Activated T-cell treated with anti-CD3 and anti-CD28 coated beads for 4 hours (primary cell): Measurements from ENCODE around the gene BARX1.
"Not testable (repeated sequence)": the region's sequence is repeated elsewhere in the genome, so short reads cannot be mapped to it uniquely, and the experiment has no call there.

Experiments used
- DNase-seq: peaks from one replicate; pipeline ENCODE4 v3.0.0-alpha.2; 2020

The BARX1 gene

DNA sequence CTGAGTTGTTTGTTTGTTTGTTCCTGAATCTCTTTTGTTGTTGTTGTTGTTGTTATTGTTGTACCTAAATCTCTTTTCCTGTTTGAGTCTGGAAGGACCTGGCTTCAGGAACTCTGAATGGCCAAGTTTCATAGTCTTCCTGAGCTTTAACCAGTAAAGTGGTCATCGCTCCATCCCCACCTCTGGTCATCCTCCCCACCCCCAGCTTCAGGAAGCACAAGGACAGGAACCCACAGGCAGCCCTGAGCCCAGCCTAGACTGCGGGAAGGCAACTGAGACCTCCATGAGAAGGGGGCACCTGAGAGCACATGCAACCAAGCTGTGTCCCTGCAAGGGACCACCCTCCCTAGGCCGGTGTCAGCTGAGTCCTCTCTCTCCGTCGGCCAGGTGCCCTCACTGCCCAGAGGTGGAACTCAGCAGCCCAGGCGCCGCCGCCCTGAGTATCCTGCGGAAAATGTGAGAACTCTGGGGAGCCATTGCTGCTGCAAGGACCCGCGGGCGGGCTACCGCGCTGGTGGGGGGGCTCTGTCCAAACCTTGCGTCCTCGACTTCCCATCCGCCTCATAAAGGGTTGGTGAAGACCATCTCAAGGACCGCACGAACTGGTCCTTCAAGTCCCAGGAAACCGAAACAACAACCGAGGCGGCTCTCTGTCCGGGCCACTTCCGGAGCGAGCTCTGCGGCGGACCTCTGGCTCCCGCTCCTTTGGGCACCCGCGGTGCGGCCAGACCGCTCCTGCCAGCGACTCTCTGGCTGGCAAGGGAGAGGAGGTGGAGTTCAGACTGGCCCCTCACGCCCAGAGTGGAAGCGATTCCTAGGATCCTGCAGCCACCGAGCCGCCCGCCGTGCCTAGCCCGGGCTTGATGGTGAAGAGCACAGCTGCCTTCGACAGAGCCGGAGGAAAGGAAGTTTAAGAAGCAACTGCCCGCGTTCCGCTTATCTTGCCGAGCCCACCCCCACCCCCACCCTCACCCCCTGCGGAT, 4.2 kb downstream of the BARX1 start:
- no peak for DNase-seq

DNA sequence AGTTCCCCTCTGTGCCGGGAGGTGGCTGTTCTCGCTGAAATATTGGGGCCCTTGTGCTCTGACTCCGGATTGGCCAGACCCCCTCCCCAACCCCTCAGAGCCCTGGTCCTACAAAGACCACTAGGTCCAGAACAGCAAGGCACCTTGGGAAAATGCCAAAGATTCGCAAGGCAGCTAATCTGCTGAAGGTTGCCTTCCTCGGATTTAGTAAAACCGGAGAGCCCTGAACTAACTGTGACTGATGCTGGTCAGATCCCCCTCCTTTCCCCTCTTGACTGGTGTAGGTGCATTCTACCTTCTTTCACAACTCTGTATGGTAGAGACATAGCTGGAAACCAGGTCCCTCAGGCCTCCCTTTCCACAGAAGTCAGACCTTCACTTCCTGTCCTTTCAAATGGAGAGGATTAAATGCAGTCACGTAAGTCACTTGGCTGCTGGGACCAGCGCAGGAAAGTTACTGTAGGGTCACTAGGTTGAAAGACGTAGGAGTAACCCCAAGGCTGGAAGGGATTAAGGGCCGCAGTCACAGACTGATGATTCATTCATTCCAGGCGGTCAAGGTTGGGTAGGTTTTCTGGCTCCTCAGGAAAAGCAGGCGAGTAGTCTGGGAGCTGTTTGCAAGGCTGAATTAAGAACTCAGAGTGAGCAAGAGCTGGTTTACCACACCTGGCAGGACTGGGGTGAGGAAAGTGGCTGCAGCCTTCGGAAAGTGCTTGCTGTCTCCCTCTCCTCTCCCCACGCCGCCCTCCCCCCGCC, 5.3 kb downstream of the BARX1 start:
- no peak for DNase-seq

DNA sequence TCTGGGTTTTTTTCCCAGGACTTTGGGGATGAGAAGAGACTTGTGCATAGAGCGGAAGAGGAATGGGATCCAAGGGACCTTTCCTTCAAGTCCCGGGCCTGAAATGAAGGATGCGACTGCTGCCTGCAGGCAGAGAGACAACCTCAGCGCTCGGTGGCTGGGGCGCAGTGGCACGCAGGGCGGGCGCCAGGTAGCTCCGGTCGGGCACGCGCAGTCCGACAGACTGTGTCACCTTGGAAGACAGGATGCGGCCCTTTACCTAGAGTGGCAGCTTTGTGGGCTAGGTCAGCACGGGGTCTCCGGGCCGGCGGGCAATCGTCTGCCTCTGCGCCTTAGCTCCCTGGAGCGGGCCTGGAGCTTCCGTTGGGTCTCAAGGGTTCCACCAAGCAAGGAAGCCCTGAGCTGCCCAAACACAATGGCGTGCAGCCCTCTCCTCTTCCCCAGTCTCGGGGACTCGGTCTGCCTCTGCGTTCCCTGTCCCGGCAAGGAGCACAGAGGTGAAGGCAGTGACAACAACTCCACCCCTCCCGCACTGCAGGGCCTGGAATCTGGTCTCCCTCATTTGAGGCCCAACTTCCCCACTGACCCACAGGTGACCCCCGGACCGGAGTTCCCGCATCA, 6.0 kb downstream of the BARX1 start:
- no peak for DNase-seq

DNA sequence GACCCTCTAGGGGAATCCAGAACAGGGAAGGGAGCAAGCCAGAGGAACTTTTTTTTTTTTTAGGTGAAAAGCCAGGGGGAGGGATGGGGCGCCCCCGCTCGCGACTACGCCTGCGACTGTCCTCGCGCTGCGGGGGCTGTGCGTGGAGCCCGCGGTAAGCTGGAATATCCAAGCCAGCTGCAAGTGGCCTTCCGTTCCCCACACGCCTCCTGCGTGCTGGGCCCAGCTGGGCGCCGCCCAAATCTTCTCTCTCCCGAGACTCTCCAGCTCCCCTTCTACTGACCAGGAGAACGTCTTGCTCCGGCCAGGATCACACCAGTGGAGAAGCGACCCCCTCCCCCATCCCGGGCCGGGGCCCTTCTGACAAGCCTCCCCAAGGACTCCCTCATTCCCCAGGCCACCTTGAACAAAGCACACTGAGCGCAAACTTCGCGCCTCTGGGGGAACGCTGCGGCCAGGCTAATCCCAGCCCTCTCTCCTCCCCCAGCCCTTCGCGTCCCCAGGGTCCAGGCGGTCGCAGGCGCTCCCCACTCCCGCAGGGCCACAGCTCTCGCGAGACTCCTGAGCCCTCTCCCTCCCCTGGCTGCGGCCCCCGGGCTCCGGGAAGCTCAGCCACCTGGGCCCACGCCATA, 6.6 kb downstream of the BARX1 start:
- no peak for DNase-seq

DNA sequence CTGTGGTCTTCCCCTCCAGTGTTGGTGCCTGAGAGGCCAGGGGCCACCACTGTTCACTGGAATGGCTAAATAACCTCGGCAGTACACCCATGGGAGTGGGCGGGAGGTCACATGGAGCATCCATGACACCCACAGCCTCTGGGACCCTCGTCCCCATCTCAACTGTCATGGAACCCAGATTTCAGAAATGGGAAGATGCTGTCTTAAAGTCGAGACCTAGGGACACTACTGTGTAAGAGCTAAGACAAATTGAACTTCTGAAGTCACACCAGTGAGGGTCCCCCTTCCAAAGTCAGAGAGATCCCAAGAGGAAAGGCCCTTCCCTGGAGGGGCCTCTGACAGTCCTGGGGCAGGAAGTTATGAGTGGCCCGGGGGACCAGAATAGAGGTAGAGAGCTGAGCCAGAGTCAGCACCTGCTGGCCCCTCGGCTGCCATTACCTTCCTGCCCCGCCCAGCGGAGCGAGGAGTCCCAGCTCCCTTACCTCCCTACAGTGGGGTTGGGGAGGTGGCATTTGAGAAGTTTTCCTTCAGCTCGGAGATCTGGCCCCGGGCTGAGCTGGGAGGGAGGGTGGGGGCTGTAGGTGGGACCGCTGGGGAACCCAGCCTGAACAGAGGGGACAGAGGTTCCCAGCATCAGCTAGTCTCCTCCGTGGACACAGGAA, 7.6 kb downstream of the BARX1 start:
- no peak for DNase-seq

DNA sequence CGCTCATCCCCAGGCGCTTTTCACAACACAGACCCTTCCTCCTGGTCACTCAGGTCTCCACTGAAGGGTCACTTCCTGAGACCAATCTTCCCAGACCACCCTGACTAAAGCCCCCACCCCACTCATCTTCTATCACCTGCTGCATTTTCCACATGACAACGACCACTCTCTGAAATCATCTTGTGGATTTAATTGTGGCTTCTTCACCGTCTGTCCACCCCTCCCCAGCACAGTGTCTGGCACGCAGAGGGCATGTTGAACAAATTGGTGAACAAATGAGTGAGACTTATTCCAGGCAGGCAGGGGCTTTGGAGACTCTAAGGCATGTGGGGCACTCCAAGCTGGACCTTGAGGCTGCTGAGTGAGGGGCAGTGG, 8.8 kb downstream of the BARX1 start:
- no peak for DNase-seq

DNA sequence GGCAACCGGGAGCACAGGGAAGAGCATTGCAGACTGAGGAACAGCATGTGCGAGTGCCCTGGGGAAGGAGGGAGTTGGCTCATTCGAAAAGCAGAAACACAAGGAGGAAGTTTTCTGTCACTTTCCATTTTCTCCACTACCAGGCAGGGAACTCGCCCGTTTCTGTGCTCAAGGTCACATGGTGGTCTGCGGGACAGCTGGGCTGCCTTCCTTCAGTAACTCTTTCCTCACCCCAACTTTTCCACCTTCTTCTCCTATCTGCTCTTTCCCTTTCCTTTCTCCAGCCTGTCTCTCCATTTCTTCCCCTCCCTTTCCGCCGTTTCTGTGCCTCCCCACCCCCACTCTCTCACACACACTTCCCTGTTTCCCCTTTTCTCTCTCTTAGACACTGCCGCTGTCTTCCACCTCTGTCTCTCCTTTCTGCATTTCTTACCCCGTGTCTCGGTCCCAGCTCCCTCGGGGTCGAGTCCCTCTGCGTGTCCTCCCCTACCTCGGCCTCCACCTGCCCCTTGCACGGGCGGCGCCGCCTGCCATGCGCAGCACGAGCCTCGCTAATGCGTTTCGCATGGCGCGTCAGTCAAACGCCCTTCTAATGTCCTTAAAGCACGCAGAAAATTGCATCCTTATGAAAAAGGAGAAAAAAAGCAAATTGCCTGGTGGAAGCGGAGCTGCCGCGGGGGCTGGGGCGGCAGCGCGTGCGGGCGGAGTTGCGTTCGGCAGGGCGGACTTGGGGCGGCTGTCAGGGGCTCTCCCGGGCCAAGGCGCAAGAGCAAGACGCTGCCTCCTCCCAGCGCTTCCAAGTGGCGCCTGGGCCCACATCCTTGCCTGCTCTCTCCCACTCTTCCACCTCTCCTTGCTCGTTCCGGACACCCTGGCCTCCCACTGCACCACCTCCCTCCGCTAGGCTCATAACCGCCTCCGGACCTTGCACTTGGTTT, 9.5 kb downstream of the BARX1 start:
- DNase-seq, result no peak

DNA sequence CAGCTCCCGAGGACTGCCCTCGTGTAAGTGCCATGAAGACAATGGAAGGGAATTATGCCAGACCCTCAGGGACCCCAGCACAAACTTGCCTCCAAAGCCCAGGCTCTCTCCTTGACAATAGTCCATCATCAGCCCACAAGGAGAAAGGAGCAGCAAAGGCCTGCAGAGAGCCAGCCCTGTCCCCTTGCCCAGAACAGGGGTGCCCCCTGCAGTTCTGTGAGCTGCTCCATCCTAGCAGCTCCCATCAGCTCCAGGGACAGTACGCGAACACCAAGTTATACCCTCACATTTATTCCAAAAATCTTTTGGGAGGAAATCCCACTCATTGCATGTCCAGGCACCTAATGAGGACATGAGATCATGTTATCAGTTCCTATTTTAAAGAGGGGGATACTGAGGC, 11.1 kb downstream of the BARX1 start:
- DNase-seq, result no peak

DNA sequence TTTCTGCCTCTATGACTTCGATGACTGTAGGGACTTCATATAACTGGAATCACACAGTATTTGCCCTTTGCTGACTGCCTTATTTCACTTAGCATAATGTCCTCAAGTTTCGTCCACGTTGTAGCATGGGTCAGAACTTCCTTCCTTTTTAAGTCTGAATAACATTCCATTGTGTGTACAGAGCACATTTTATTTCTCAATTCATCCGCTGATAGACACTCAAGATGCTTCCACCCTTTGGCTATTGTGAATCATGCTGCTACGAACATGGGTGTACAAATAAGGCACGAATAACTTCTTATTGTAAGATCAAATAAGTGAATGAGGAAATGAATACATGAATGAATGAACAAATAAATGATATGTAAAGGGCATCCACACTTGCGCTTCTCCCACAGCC, 13.0 kb downstream of the BARX1 start:
- no peak for DNase-seq

DNA sequence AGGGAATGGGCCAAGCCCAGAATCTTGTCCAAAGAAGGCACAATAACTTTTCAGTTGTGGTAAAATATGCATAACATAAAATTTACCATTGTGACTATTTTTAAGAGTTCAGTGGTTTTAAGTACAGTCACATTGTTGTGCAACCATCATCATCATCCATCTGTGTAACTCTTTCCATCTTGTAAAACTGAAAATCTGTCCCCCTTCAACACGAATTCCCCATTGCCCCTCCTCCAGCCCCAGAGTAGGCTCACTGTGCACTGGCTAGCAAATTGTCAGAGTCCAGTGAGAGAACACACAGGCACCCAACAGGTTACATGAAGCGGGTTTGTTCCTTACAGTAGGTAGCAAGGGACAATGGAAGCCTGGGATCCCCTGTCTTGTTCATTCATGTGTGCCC, 13.7 kb downstream of the BARX1 start:
- DNase-seq, result no peak

DNA sequence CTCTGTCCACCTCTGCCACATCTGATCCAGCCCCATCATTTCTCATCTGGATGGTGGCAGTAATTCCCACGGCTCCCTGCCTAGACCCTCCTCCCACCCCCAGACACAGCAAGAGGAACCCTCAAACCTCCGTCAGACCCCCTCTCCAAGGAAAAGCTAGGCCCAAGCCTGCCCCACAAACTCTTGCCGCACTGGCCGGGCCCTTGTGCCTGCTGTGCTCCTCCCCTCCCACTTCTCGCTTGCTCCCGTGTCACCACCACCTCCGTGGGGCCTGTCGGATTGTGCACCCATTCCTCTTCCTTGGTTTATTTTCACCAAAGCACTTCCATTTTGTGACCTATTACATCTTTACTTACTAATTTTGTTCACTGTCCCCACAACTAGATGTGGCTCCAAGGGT, 14.2 kb downstream of the BARX1 start:
- DNase-seq, result no peak

DNA sequence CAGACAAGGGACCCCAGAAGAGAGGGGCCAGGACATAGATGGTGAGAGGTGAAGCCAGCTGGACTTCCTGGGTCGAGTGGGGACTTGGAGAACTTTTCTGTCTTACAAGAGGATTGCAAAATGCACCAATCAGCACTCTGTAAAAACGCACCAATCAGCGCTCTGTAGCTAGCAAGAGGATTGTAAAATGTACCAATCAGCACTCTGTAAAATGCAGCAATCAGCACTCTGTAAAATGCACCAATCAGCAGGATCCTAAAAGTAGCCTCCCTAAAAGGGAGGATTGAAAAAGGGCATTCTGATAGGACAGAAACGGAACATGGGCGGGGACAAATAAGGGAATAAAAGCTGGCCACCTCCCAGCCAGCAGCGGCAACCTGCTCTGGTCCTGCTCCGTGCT, 15.6 kb downstream of the BARX1 start:
- not testable (repeated sequence) for DNase-seq

DNA sequence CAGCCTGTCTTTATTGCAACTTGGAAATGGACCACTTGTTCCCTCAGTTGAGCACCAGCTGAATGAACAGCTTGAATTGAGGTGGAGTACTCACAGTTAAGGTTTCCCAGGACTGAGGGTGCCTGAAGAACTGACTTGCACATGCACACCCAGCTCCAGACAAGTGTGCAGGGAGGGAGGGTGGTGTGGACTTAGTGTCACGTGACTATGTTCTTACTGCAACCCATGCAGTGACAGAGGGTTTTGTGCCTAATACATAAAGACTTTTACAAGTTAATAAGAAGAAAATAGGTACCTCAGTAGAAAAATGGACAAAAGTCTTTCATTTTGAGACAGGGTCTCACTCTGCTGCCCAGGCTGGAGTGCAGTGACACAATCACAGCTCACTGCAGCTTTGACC, 18.0 kb downstream of the BARX1 start:
- no peak for DNase-seq

DNA sequence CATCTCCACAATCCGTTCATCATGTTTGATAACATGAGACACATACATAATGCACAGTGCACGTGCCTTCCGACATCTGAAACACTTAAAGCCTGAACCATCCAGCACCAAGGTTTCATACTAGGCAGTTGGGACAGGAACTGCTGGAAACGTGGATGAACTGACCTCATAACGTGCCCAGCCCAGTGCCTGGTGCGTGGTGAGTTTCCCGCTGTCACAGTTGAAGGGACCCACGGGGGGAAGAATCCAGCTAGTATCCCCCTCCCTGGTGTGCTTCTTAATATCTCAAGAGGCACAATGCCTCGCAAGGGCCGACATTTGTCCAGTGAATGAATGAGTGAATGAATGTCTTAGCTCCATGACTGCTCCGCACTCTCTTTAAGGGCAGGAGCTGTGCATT, 23.2 kb downstream of the BARX1 start:
- no peak for DNase-seq

DNA sequence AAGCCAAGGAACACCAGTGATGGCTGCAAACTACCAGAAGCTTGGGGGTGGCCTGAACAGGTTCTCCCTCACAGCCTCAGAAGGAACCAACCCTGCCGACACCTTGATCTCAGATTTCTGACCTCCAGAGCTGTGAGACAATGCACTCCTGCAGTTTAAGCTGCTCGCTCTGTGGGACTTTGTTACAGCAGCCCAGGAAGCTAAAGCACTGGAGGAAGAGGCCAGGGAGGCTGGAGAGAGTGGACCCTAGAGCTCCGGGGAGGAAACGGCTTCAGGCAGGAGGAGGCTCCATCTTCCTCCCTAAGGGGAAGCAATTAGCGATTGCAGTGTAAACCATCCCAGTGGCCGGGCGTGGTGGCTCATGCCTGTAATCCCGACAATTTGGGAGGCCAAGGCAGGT, 25.1 kb downstream of the BARX1 start:
- no peak for DNase-seq

DNA sequence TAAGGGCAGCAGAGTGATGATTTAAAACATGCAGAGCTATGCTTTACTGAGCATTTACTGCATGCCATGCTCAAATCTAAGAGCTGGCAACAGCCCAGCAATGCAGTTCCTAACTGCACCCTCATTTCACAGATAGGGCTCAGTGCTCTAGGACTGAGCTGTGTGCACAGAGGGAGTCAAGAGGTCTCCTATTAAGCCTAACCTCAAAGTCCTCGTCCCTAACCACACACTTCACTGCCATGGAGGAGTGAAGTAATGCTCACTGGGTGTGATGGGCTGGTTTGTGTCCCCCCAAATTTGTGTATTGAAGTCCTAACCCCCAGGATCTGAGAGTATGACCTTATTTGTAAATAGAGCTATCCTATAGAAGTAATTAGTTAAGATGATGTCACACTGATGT, 25.9 kb downstream of the BARX1 start:
- DNase-seq, result no peak

DNA sequence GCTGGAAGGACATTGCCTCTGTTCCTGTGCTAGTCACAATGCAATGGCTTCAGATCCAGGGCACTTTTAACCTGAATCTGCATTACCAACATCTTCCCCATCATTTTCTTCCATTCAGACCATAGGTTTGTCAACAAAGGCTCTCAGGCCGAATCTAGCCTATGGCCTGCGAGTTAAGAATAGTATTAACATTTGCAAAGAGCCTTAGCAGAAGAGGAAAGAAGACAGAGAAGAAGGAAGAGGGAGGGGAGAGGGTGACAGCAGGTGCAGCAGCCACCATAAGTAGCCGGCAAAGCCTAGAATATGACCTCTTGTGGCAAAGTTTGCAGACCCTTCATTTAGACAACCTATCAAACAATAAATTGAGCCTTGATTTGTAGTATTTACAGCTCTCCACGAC, 32.6 kb downstream of the BARX1 start:
- DNase-seq, result no peak

DNA sequence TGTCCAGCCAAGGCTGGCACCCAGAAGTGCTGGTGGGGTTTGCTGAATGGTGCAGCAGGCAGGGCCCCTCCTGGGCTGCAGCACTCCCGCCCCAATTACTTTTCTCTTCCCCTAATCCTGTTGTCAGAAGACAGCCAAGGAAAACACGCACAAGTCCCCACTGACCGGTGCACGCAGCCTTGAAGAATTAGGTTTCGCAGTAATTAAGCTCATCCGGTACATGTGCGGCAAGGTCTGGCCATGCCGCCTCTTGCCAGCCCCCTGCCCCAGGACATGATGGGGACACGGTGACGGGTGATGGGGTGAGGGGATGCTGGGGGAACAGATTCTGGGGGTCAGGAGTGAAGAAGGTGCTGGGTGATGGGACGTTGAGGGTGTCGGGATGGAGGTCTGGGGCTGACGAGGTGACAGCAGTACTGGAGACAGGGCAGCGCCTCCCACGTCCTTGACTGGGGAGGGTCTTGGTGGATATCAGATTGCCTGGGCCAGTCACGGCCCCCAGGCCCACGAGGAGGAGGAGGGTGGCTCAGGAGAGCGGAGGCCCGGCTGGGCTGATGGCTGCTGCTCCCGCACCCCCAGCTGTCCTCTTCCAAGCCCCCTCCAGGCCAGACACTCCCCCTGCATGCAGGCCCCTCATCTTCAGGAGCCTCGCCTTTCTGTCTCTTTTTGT, 34.9 kb downstream of the BARX1 start:
- no peak for DNase-seq

DNA sequence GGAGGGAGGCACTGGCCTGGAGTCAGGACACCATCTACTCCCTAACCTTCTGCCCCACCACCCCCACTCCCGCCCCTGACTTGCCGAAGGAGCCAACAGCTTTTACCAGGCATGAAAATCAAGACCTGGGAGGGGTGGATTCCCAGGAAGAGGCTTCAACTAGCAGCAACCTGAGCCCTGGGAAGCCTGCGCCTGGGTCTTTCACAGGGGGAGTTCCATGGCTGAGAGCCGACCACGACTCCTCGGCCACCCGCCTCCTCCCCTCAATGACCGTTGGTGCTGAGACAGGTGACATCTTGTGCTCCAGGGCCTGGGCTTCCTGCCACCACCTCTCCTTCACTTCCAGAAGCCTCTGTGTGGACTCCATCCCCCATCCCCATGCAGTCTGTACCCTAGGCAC, 37.1 kb downstream of the BARX1 start:
- DNase-seq, result no peak

DNA sequence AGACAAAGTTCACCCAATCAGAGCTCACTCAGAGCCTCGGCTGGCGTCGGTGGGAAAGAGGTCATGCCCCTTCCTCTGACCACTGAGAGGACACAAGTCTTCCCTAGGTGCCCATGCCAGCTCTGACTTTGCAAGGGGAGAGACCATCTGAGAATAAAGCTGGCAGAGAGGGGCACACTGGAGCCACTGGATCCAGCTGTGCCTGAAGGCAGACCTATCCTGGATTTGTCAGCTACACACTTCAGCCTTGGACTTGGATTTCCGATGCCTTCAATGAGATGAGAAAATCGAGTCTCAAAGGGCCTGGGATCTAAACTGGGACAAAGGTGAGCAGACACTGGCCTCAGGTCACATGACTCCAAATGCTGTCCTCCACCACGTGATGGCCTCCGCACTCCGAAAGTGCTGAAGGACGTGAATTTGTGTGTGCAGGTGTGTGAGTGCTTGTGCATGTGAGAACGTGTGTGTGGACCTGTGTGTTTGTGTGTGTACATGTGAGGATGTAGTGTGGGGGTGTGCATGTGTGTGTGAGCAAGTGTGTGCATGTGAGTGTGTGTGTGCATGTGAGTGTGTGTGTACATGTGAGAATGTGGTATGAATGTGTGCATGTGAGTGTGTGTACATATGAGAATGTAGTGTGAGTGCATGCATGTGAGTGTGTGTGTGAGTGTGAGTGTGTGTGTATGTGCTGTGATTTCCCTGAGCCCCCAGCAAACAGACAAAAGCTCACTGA, 37.9 kb downstream of the BARX1 start:
- no peak for DNase-seq
